PFSK-1 (cell line): ENCODE measurements around the gene SELENON.

Experiments used
- POLR2AphosphoS5 ChIP-seq: IDR thresholded peaks from 2 replicates; pipeline ENCODE4 v1.6.1; 2012; ENCODE audit warnings: low read depth, mild to moderate bottlenecking, control low read depth, low read length, moderate library complexity
- REST ChIP-seq, 2 experiments: IDR thresholded peaks; 2 replicates each; pipeline versions ENCODE4 v1.6.1 to v1.8.0; 2011 to 2012; ENCODE audit warnings: low read depth in 2 of 2, low read length in 2 of 2, control low read depth in 1 of 2, inconsistent platforms in 1 of 2, mild to moderate bottlenecking in 1 of 2, moderate library complexity in 1 of 2; ENCODE audit not compliant: insufficient read depth in 1 of 2
- SIN3A ChIP-seq: IDR thresholded peaks from 2 replicates; pipeline ENCODE4 v1.6.1; 2012; ENCODE audit warnings: mild to moderate bottlenecking, low read length, moderate library complexity, borderline replicate concordance; ENCODE audit not compliant: insufficient read depth
- TAF1 ChIP-seq: IDR thresholded peaks from 2 replicates; pipeline ENCODE4 v1.6.1; 2012; ENCODE audit warnings: low read length, control low read depth, borderline replicate concordance; ENCODE audit not compliant: insufficient read depth

GRCh38 chr1:25854554-25854953, 54.6 kb downstream of the SELENON start:
- TF ChIP-seq REST (IDR thresholded peaks at IDR 0.05; ENCODE audit: insufficient read depth in 1 of 2, low read depth in 2 of 2, low read length in 2 of 2) (no peak), POLR2AphosphoS5 (no peak), SIN3A (no peak), TAF1 (no peak)
